ENCODE measurements around the gene FREM1. TPM values are rescaled to one million over a fixed set of nuclear protein-coding genes. Genes with fewer than 3 reads are reported as not detected.

FREM1 gene
- total and polyA plus RNA-seq, 10 of the 15 experiments (the other 5 are each of a cell fraction or from before 2014, with no cell fraction given) = 0.01 to 0.16 (median 0.08) TPM; not detected in 7

DNA sequence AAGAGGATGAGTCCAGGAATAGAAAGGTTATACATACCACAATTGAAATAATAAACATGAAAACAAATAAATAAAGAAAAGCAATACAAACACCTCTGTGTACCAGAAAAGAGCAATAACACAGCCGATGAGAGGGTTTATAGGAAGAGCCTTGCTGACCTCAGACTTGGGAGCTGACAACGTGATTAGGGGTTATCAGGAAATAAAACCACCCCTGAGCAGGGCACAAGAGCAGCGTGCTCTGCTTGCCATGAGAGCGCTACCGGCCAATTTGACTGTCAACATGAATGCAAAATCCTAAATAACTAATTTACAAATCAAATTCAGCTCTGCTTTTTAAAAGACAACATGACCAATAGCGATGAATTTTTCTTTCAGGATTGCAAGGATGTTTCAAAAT, 2.6 kb upstream of the FREM1 start:
- in situ Hi-C loops (cut with MboI) (no loop called here), intact Hi-C loops (cut with micrococcal nuclease; ENCODE audit: unreplicated experiment) (no loop called here)
- 51% methylated on average over 6 of the region's 6 CpGs for WGBS (ENCODE audit: insufficient coverage, insufficient replicate concordance, low lambda C conversion rate, missing lambda C conversion rate)
- Histone ChIP-seq H3K36me3 (ENCODE audit: control insufficient read depth in 2 of 2, insufficient read depth in 2 of 2, low read length in 1 of 2) (no peaks in the 10 kb centered on the region), H3K4me3 (no peak overlapping the region), H3K27me3 (replicated peaks in 1 of 2; ENCODE audit: control insufficient read depth in 2 of 2, insufficient read depth in 2 of 2, low read length in 1 of 2) (no peaks in the 10 kb centered on the region; a peak in 2 of 4 replicates), H2AFZ (ENCODE audit: control insufficient read depth, low read depth, low read length) (no peak overlapping the region), H3K4me1 (ENCODE audit: control insufficient read depth, insufficient read depth, low read length) (no peaks in the 10 kb centered on the region), H3K9me3 (replicated peaks; ENCODE audit: control insufficient read depth, insufficient read depth, low read length) (no peaks in the 10 kb centered on the region), H3K9ac (ENCODE audit: control insufficient read depth, insufficient read depth, low read length) (no peak overlapping the region), H3K27ac (ENCODE audit: control insufficient read depth, insufficient read depth) (no peak overlapping the region), H3K4me2 (ENCODE audit: control insufficient read depth, insufficient read depth) (no peak overlapping the region), H4K20me1 (ENCODE audit: control insufficient read depth, insufficient read depth) (no peaks in the 10 kb centered on the region), H3K79me2 (ENCODE audit: control insufficient read depth, insufficient read depth, low read length) (no peaks in the 10 kb centered on the region)
- ATAC-seq = no peak
- CTCF ChIA-PET = no interaction called here
- RAD21 ChIA-PET (ENCODE audit: unreplicated experiment) = no interaction called here
- DNase-seq (ENCODE audit: low read depth, low spot score) = no peak
- POLR2A ChIA-PET = no interaction called here
- no peak for FAIRE-seq
- BruUV-seq (replicated peaks) = no TSS peak
- SMC1A ChIA-PET (ENCODE audit: uncharacterized antibody, unreplicated experiment) = no interaction called here
- TF ChIP-seq POU2F2 (IDR thresholded peaks at IDR 0.05; ENCODE audit: borderline replicate concordance, low read depth, low read length) = no peak
- TF ChIP-seq, protein P1, sequence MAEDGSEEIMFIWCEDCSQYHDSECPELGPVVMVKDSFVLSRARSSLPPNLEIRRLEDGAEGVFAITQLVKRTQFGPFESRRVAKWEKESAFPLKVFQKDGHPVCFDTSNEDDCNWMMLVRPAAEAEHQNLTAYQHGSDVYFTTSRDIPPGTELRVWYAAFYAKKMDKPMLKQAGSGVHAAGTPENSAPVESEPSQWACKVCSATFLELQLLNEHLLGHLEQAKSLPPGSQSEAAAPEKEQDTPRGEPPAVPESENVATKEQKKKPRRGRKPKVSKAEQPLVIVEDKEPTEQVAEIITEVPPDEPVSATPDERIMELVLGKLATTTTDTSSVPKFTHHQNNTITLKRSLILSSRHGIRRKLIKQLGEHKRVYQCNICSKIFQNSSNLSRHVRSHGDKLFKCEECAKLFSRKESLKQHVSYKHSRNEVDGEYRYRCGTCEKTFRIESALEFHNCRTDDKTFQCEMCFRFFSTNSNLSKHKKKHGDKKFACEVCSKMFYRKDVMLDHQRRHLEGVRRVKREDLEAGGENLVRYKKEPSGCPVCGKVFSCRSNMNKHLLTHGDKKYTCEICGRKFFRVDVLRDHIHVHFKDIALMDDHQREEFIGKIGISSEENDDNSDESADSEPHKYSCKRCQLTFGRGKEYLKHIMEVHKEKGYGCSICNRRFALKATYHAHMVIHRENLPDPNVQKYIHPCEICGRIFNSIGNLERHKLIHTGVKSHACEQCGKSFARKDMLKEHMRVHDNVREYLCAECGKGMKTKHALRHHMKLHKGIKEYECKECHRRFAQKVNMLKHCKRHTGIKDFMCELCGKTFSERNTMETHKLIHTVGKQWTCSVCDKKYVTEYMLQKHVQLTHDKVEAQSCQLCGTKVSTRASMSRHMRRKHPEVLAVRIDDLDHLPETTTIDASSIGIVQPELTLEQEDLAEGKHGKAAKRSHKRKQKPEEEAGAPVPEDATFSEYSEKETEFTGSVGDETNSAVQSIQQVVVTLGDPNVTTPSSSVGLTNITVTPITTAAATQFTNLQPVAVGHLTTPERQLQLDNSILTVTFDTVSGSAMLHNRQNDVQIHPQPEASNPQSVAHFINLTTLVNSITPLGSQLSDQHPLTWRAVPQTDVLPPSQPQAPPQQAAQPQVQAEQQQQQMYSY (CRISPR knock-in tag; IDR thresholded peaks at IDR 0.05) = no peak
- no peak for TF ChIP-seq EGR1 (IDR thresholded peaks at IDR 0.05; ENCODE audit: borderline replicate concordance in 1 of 2, low read depth in 2 of 2, low read length in 2 of 2)
- no peak for TF ChIP-seq FOXK2 (IDR thresholded peaks at IDR 0.05)
- no peak for TF ChIP-seq SRF (IDR thresholded peaks at IDR 0.05; ENCODE audit: low read depth in 2 of 2, low read length in 2 of 2)
- no peak for TF ChIP-seq ZBTB4 (CRISPR knock-in tag; IDR thresholded peaks at IDR 0.05)
- no peak for TF ChIP-seq ZNF274 (IDR thresholded peaks at IDR 0.05; ENCODE audit: insufficient read depth, insufficient read length)
- TF ChIP-seq, protein P2, sequence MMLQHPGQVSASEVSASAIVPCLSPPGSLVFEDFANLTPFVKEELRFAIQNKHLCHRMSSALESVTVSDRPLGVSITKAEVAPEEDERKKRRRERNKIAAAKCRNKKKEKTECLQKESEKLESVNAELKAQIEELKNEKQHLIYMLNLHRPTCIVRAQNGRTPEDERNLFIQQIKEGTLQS (IDR thresholded peaks at IDR 0.05; ENCODE audit: borderline replicate concordance, extremely low read depth, low read depth, low read length) = no peak
- no peak for TF ChIP-seq ETV6 (conservative IDR thresholded peaks at IDR 0.05 in 1 of 2, IDR thresholded peaks at IDR 0.05 in 1 of 2; ENCODE audit: borderline replicate concordance in 1 of 2, low read depth in 1 of 2)
- no peak for TF ChIP-seq KLF5 (IDR thresholded peaks at IDR 0.05; ENCODE audit: partially characterized antibody)
- TF ChIP-seq HDGF (IDR thresholded peaks at IDR 0.05) = no peak
- TF ChIP-seq KAT2A (conservative IDR thresholded peaks at IDR 0.05; ENCODE audit: control insufficient read depth, low read depth, low read length) = no peak
- no peak for TF ChIP-seq RB1 (IDR thresholded peaks at IDR 0.05; ENCODE audit: borderline replicate concordance)
- TF ChIP-seq LARP7 (IDR thresholded peaks at IDR 0.05) = no peak
- TF ChIP-seq SREBF2 (IDR thresholded peaks at IDR 0.05; ENCODE audit: low read length) = no peak
- TF ChIP-seq RUNX3 (IDR thresholded peaks at IDR 0.05; ENCODE audit: low read length) = no peak
- TF ChIP-seq MTA2 (IDR thresholded peaks at IDR 0.05; ENCODE audit: low read depth) = no peak
- no peak for TF ChIP-seq CHD2 (IDR thresholded peaks at IDR 0.05; ENCODE audit: borderline replicate concordance, low read depth, low read length)
